Left ventricle myocardium inferior (tissue), 1 donor: ENCODE data around the gene ATF7IP. TPM values are rescaled to one million over a fixed set of nuclear protein-coding genes. Genes with fewer than 3 reads are reported as not detected.
A peak's percentile ranks its signal among the peaks of the same experiment; 100 is the strongest.

Source experiments
- DNase-seq: peaks from one replicate; pipeline ENCODE4 v3.0.0-alpha.2; 2020
- H3K27ac ChIP-seq: fragments of 200-600 bp; replicated peaks from 2 replicates; pipeline ENCODE4 v1.8.0; 2021
- H3K27me3 ChIP-seq: fragments of 200-600 bp; 2 replicates; pipeline ENCODE4 v1.8.0; 2021; ENCODE audit warnings: low read depth
- H3K36me3 ChIP-seq: fragments of 200-600 bp; 2 replicates; pipeline ENCODE4 v1.8.0; 2021
- H3K4me1 ChIP-seq: fragments of 200-600 bp; 2 replicates; pipeline ENCODE4 v1.8.0; 2021
- H3K4me3 ChIP-seq: fragments of 200-600 bp; 2 replicates; pipeline ENCODE4 v1.8.0; 2021; ENCODE audit warnings: mild to moderate bottlenecking, moderate library complexity
- H3K9me3 ChIP-seq: fragments of 200-600 bp; replicated peaks from 2 replicates; pipeline ENCODE4 v1.8.0; 2021
- CTCF ChIP-seq: fragments of 200-600 bp; IDR thresholded peaks from 2 replicates; pipeline ENCODE4 v1.8.0; 2021; ENCODE audit warnings: antibody characterized with exemption, mild to moderate bottlenecking, borderline replicate concordance
- intact Hi-C: fragments of 100-400 bp; cut with micrococcal nuclease; formaldehyde crosslinking; loops from one replicate; pipeline ENCODE4 v1.11.0; 2022
- total RNA-seq: library from RNA; stranded (reverse); fragmentation: NEBNext Ultra II Directional; extraction: Animal tissue kit (Norgen Biotek cat#: 25700); gene quantifications from one replicate; pipeline ENCODE4 v1.2.1, GENCODE V29; 2021
- donor health status: DM: no; HTN: yes; CAD: no; lungs with severe emphysema.

Gene ATF7IP
- total RNA-seq, 1 donor from 2014 or later, result 64.3 TPM

GRCh38 chr12:14442221-14442881 is 76.9 kb downstream of the ATF7IP start:
- peaks cover 57% of the 10 kb centered on the region for H3K36me3 ChIP-seq
- TF ChIP-seq CTCF, result no peak
- no peaks in the 10 kb centered on the region for H3K27me3 ChIP-seq
- no peaks in the 10 kb centered on the region for H3K9me3 ChIP-seq
- intact Hi-C loops, result no loop called here
- no peak for DNase-seq
- H3K27ac ChIP-seq, result peak overlapping the region; percentile 71
- no peak overlapping the region for H3K4me3 ChIP-seq
- H3K4me1 ChIP-seq, result peaks cover 30% of the 10 kb centered on the region

- no peak for DNase-seq
- H3K36me3 ChIP-seq, result peaks cover 58% of the 10 kb centered on the region
- TF ChIP-seq CTCF, result no peak
- intact Hi-C loops, result no loop called here
- no peak overlapping the region for H3K4me3 ChIP-seq
- peak overlapping the region; percentile 71 for H3K27ac ChIP-seq
- peaks cover 30% of the 10 kb centered on the region for H3K4me1 ChIP-seq
- H3K27me3 ChIP-seq, result no peaks in the 10 kb centered on the region
- no peaks in the 10 kb centered on the region for H3K9me3 ChIP-seq
Measured at GRCh38 chr12:14443531-14443930, 78.0 kb downstream of the ATF7IP start.

- Histone ChIP-seq H3K4me1 (peaks cover 24% of the 10 kb centered on the region), H3K9me3 (no peaks in the 10 kb centered on the region), H3K36me3 (peaks cover 56% of the 10 kb centered on the region), H3K27ac (no peak overlapping the region), H3K27me3 (no peaks in the 10 kb centered on the region), H3K4me3 (no peak overlapping the region)
- TF ChIP-seq CTCF, result no peak
- no peak for DNase-seq
- intact Hi-C loops, result no loop called here
Measured at GRCh38 chr12:14450479-14450878, 85.0 kb downstream of the ATF7IP start.

- DNase-seq, result no peak
- intact Hi-C loops, result no loop called here
- H3K4me1 ChIP-seq, result peaks cover 24% of the 10 kb centered on the region
- no peaks in the 10 kb centered on the region for H3K27me3 ChIP-seq
- peaks cover 54% of the 10 kb centered on the region for H3K36me3 ChIP-seq
- TF ChIP-seq CTCF, result no peak
- H3K4me3 ChIP-seq, result no peak overlapping the region
- H3K27ac ChIP-seq, result no peak overlapping the region
- no peaks in the 10 kb centered on the region for H3K9me3 ChIP-seq
Measured at GRCh38 chr12:14452336-14452735, 86.9 kb downstream of the ATF7IP start.

- DNase-seq, result no peak
- no peak overlapping the region for H3K27ac ChIP-seq
- H3K4me1 ChIP-seq, result peaks cover 24% of the 10 kb centered on the region
- no peaks in the 10 kb centered on the region for H3K27me3 ChIP-seq
- H3K36me3 ChIP-seq, result peaks cover 53% of the 10 kb centered on the region
- H3K4me3 ChIP-seq, result no peak overlapping the region
- no peaks in the 10 kb centered on the region for H3K9me3 ChIP-seq
- TF ChIP-seq CTCF, result no peak
- intact Hi-C loops, result no loop called here
Measured at GRCh38 chr12:14452865-14453264, 87.4 kb downstream of the ATF7IP start.
